Measurements from ENCODE around the gene MAGOH. TPM values are rescaled to one million over a fixed set of nuclear protein-coding genes. Genes with fewer than 3 reads are reported as not detected.

Gene MAGOH
- 23.2 and 23.4 TPM in 2 replicates for total RNA-seq

DNA sequence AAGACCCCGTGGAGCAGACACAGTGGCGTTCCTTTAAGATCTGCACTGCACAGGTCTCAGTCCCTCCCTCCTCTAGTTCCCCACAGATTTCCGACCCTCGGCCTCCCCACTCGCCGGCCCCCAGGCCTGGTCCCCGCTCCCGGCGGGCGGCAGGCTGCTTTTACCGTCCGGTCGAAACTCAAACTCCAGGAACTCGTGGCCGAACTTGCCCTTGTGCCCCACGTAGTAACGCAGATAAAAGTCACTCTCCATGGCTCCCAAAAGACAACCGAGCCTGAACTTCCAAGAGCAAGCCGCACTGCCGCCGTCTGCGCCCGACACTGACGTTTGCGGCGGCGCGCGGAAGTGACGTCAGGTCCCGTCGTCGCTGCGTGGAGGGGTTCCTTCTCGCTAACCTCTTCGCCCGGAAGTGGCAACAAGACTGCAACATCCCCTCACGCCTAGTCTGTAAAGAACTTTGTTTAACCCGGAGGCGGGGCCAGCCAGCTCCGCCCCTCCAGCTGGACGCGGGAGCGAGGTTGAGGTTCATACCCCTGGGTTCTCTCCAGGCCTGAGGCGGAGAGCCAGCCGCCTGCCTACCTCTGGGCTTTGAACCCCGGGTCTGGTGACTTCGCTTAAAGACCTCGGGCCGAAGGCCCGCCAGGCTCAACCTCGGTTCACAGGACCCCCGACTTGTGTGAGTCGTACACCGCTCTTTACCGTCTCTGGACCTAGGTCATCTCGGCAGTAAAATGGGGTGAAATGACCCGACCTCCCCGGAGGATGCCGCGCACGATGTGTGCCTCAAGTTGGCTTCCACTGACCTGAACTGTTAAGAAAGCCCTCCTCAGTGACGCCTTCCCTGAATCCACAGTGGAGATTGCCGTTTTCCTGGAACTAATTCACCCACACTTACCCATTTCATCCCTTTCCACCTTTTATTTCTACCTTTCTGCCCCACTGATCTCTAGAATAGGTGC lies at the start of gene MAGOH:
Gene MAGOH, minus strand, starts transcription at position 322 of the 959 bp plus-strand sequence. Its CDS starts 70 bp downstream, at position 252.

DNA sequence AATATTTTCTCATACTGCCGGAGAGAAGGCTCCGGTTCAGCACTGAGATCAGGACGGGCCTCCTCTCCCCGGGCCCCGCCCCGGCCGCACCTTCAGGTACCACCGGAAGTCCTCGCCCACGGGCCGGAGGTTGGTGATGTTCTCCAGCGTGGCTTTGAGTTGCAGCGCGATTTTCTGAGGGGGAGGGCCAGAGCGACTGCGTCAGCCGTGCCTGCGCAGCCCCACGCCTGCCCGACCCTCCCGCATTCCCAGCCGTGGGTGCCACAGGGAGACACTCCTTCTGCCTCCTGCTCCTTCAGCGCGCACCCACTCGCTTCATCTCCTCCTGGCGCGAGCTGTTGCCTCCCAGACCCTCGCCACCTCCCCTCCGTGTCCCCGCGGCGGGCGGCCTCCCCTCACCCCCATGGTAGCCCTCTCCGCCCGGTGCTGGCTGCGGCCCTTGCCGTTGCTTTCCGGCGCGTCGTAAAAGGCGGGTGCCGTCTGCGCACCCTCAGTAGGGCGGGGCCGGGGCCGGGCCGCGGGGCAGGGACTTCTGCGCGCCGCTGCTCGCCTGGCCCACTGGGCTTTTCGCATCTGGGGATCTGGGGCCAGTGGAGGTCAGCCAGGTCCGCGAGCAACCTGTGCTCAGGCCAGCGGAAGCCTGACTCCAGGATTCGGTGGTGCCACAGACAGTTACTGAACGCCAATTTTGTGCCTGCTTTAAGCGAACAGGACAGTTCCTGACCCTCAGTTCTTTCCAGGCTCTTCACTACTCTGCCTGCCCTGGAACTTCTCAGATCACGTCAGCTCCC lies 18.0 kb downstream of the MAGOH start, which contains the start of gene CZIB:
Gene CZIB, minus strand, starts transcription at position 464 of the 791 bp plus-strand sequence. Its CDS starts 59 bp downstream, at position 405.

DNA sequence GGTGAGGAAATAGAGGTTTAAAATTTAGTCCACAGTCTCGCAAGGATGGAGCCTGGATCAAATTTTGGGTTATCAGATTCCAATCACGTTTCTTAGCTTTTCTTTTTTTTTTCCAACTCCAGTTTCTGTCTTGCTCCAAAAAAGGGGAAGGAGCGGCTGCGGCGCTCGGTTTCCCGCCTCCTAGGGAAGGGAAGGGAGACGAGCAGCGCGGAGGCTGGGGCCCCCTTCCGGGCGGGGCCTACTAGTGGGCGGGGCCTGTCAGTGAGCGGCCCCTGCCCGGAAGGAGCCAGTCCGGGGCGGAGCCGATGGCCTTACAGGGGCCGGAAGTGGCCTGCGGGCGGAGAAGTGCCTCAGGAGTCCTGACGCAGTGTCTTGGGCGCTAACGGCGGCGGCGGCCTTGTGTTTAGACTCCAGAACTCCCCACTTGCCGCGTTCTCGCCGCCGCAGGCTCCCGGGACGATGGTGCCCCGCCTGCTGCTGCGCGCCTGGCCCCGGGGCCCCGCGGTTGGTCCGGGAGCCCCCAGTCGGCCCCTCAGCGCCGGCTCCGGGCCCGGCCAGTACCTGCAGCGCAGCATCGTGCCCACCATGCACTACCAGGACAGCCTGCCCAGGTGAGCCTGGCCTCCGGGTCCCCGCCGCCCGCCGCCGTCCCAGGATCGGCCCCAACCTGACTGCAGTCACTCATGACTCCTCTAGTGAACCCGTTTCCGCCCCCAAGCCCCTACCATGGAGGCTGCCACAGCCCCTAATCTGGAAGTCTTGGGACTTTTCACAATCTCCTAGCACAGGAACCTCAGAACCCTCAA lies 41.6 kb downstream of the MAGOH start, which contains the start of gene CPT2:
Gene CPT2, plus strand, starts transcription at position 340 of the 806 bp plus-strand sequence. Its CDS starts 120 bp downstream, at position 460.

Other genes with a start within 250 kb of the MAGOH start
- gene PODN, start 176.3 kb downstream of the MAGOH start, total RNA-seq, result 0.11 and 0.39 TPM in 2 replicates
- not detected in 2 replicates for gene SLC1A7, start 95.9 kb downstream of the MAGOH start, total RNA-seq
- gene CPT2, start 41.7 kb downstream of the MAGOH start, total RNA-seq, result 16.5 and 17.8 TPM in 2 replicates
- 34.2 and 35.2 TPM in 2 replicates for gene CZIB, start 17.9 kb downstream of the MAGOH start, total RNA-seq
- 0.79 and 7.9 TPM in 2 replicates for gene LRP8, start 89.6 kb upstream of the MAGOH start, total RNA-seq
- 0.11 TPM in 1 of 2 replicates, not detected in the other for gene DMRTB1, start 220.9 kb upstream of the MAGOH start, total RNA-seq

Measured in placental epithelial cell (primary cell).